CD4-positive, alpha-beta T cell treated with Interleukin-1 beta for 1 hour (primary cell): Measurements from ENCODE around the gene TUBB8B.
"Not testable (repeated sequence)": the region's sequence is repeated elsewhere in the genome, so short reads cannot be mapped to it uniquely, and the experiment has no call there.

Source experiments
- DNase-seq, 2 donors: peaks; one replicate each; pipeline ENCODE4 v3.0.0-alpha.2; 2020 to 2022

Gene TUBB8B

DNA sequence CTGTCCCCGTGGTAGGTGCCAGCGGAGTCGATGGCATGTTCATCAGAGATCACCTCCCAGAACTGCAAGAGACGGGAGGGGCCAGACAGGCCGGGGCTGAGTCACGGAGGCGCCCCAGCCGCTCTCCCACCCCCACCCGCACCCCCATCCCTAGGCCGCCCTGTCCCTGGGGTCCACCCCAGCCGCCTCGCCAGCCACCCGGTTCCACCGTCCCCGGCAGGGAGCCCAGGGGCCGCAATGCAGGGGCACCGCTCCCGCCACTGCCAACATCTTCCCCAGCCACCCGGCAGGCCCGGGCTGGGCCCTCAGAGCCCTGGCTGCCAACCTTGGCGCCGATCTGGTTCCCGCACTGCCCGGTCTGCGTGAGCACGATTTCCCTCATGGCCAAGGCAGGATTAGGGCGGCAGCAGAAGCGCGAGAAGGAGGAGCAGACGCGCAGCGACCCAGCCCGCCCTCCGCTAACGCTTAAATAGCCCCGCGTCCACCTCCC, at the start of gene TUBB8B:
TUBB8B (minus strand) TSS at position 440 of the 490 bp plus-strand sequence; CDS start at position 382, 58 bp downstream.
- DNase-seq, result not testable (repeated sequence)

DNA sequence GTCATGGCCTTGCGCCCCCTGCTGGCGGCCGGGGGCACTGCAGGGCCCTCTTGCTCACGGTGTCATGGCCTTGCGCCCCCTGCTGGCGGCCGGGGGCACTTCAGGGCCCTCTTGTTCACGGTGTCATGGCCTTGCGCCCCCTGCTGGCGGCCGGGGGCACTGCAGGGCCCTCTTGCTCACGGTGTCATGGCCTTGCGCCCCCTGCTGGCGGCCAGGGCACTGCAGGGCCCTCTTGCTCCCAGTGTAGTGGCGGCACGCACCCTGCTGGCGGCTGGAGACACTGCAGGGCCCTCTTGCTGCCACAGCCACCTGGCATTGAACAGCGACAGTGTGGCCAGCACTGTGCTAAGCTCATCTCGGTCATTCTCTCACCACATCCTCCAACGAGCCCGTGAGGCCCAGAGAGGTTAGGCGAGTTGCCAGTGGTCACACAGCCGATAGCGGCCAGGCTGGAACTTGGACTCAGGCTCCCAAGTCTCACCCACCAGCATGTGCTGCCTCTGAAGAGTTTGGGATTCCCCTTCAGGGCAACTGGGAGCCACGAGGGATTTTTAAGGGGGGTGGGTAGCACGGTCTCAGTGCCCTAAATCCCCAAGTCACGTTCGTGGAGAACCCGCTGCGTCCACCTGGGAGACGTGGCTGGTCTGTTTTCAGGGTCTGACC, 48.0 kb upstream of the TUBB8B start:
- DNase-seq, result peak in 1 of 2 donors; percentile 25

GRCh38 chr18:96767-97131, 47.3 kb upstream of the TUBB8B start:
- not testable (repeated sequence) for DNase-seq

- DNase-seq, result not testable (repeated sequence)
Measured at GRCh38 chr18:96101-96766, 46.8 kb upstream of the TUBB8B start.

GRCh38 chr18:95580-95979, 46.2 kb upstream of the TUBB8B start:
- not testable (repeated sequence) for DNase-seq

DNA sequence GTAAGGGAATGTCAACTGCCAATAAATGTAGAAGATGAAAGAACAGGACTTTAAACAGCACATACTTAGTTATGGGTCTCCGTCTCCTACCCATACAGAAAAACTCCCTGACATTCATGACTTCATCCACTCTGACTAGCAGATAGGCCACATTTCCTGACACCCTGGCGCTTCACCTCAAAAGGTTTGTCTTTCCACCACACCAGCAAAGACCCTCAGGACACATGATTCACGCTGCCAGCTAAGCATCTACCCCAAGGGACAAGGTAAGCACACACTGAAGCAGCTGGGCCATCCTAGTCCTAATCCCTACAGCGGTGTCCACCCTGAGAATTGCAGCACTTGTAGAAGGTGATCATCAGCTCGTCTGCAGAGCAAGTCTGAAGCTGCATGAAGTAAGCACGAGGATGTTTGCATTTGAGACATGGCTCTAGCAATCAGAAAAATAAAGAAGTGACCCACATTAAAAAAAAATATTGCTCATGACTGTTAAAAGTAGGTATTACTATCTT, 44.5 kb upstream of the TUBB8B start:
- not testable (repeated sequence) for DNase-seq

- DNase-seq, result not testable (repeated sequence)
Measured at GRCh38 chr18:91561-91960, 42.1 kb upstream of the TUBB8B start.

DNA sequence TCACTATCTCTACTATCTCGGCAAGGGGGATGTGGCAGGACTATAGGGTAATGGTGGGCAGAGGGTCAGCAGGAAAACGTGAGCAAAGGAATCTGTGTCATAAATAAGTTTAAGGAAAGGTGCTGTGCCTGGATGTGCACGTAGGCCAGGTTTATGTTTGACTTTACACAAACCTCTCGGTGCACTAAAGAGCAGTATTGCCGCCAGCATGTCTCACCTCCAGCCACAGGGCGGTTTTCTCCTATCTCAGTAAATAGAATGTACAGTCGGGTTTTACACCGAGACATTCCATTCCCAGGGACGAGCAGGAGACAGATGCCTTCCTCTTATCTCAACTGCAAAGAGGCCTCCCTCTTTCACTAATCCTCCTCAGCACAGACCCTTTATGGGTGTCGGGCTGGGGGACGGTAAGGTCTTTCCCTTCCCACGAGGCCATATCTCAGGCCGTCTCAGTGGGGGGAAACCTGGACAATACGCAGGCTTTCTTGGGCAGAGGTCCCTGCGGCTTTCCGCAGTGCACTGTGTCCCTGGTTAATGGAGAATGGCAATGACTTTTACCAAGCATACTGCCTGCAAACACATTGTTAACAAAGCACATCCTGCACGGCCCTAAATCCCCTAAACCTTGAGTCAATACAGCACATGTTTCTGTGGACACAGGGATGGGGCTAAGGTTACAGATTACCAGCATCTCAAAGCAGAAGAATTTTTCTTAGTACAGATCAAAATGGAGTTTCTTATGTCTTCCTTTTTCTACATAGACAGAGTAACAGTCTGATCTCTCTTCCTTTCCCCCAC, 41.2 kb upstream of the TUBB8B start:
- not testable (repeated sequence) for DNase-seq

DNA sequence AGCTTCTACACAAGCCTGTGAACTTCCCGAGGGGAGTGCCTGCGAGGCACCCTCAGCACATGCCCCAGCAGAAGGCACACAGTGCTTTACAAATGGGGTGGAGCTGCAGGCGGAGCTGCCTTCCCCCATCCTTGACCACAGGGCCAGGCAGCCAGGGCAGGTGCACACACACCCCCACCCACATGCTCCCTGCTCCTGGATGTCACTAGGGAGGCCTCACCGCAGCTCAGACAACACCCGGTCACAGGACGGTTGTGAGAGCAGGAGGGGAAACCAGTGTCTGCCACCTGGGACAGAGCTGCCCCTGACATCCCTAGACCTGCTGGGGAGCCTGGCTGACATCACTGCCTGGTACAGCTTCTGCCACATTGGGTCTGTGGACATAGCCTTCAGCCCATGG, 39.7 kb upstream of the TUBB8B start:
- DNase-seq, result not testable (repeated sequence)

- not testable (repeated sequence) for DNase-seq
Measured at GRCh38 chr18:84801-85200, 35.4 kb upstream of the TUBB8B start.

- DNase-seq, result not testable (repeated sequence)
Measured at GRCh38 chr18:82626-83209, 33.3 kb upstream of the TUBB8B start.

GRCh38 chr18:80881-81280, 31.5 kb upstream of the TUBB8B start:
- not testable (repeated sequence) for DNase-seq

GRCh38 chr18:80202-80601, 30.8 kb upstream of the TUBB8B start:
- not testable (repeated sequence) for DNase-seq

DNA sequence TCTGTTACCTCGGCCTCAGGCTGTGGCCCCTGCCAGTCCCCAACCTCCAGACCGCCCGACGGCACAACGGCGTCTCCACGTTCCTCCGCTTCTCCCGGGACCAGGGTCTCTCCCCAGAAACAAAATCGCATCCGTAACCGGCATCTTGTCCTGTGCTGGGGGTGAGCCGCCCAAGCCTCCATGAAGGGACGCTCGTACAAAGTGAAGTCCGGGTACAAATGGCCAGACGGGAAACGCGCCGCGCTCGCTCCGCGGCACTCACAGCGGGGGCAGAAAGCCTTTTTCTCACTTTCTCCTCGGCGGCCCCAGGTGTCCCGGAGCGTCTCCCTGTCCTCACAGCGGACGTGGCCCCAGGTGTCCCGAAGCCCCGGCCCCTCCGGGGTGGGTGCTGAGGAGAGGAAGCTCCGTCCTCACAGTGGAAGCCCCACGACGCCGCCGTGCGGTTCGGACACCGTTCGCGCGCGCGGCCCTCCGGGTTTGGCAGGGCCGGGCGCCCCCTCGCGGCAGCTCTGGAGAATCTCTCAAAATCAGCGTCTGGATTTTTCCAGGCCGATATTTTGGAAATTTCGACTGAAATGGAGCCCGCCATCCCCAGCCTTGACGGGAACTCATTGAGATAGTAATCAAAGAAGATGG, 26.2 kb upstream of the TUBB8B start:
- DNase-seq, result not testable (repeated sequence)

DNA sequence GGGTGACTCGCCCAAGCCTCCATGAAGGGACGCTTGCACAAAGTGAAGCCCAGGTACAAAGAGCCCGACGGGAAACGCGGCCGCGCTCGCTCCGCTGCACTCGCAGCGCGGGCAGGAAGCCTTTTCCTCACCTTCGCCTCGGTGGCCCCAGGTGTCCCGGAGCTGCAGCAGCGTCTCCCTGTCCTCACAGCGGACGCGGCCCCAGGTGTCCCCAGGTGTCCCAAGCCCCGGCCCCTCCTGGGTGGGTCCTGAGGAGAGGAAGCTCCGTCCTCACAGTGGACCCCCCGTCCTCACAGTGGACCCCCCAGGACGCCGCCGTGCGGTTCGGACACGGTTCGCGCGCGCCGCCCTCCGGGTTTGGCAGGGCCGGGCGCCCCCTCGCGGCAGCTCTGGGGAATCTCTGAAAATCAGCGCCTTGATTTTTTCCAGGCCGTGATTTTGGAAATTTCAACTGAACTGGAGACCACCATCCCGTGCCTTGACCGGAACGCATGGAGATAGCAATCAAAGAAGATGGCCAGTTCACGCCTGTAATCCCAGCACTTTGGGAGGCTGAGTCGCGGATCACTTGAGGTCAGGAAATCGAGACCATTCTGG, 23.9 kb upstream of the TUBB8B start:
- not testable (repeated sequence) for DNase-seq

- not testable (repeated sequence) for DNase-seq
Measured at GRCh38 chr18:67701-68100, 18.3 kb upstream of the TUBB8B start.

DNA sequence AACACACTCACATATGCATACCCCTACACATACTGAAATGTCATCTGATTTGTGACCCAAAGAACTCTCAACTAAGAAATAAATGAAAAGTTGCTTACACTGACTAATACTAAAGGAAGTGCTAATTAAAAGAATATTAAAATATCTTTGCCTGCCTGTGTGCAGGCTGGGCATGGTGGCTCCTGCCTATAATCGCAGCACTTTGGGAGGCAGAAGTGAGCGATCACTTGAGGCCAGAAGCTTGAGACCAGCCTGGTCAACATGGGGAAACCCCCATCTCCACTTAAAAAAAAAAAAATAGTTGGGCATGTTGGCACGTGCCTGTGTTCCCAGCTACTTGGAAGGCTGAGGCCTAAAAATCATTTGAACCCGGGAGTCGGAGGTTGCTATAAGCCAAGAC, 14.9 kb upstream of the TUBB8B start:
- not testable (repeated sequence) for DNase-seq

DNA sequence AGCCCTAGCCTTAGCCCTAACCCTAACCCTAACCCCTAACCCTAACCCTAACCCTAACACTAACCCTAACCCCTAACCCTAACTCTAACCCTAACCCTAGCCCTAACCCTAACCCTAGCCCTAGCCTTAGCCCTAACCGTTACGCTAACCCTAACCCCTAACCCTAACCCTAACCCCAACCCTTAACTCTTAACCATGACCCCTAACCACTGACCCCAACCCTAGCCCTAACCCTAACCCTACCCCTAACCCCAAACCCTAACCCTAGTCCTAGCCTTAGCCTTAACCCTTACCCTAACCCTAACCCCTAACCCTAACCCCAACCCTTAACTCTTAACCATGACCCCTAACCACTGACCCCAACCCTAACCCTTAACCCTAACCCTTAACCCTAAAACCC, 14.2 kb upstream of the TUBB8B start:
- DNase-seq, result not testable (repeated sequence)

GRCh38 chr18:54388-54787, 5.0 kb upstream of the TUBB8B start:
- not testable (repeated sequence) for DNase-seq

- not testable (repeated sequence) for DNase-seq
Measured at GRCh38 chr18:48696-49095, 719 bp downstream of the TUBB8B start.

- DNase-seq, result not testable (repeated sequence)
Measured at GRCh38 chr18:13177-13576, 36.2 kb downstream of the TUBB8B start.

DNA sequence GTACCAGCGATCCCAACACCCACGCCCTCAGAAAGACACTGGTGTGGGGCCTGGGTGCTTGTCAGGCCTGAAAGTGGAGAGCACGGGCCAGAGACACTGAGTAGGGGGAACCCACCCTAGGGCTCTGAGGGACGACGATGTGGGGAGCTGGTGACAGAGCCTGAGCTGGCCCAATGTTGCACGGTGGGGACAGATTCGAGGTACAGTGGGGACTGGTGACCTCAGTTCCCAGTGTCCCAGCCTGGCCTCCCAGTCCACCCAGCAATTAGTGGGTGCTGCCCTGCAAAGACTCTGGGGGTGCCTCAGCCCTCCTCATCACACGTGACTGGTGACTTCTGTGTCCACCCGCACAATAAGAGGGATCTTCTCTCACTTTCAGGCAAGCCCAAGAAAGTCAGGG, 36.6 kb downstream of the TUBB8B start:
- not testable (repeated sequence) for DNase-seq
